Epithelial cell of esophagus (primary cell): Measurements from ENCODE around the gene FLVCR2.

Experiments used
- DNase-seq: peaks from one replicate; pipeline ENCODE4 v3.0.0; 2010; ENCODE audit warnings: low read depth
- H3K4me3 ChIP-seq: 2 replicates; pipeline ENCODE4 v1.5.1; 2011; ENCODE audit warnings: mild to moderate bottlenecking, low read length, control low read depth
- TF ChIP-seq, protein P1 (sequence below): IDR thresholded peaks from 2 replicates; pipeline ENCODE4 v1.5.1; 2011; ENCODE audit warnings: low read depth, mild to moderate bottlenecking, low read length, control low read depth, inconsistent platforms; ENCODE audit not compliant: insufficient read depth; ENCODE audit errors: missing control alignments

The FLVCR2 gene

DNA sequence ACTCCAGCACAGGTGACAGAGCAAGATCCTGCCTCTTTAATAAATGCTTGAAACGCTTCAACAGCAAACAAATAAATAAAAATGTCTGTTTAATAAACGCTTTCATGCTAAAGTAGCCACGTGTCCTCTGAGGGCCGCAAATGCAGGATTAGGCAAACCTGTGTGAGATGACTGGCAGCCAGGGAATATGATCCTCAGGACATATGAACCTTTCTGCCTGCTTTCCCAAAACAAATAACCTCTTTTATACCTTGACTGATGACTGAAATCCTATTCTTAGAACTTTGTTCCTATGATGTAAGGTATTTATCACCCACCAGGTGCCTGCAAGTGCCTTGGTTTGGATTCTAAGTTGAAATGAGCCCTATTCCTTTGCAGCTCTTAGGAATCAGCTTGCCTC is 14.5 kb upstream of the FLVCR2 start:
- DNase-seq = no peak
- TF ChIP-seq, protein P1, sequence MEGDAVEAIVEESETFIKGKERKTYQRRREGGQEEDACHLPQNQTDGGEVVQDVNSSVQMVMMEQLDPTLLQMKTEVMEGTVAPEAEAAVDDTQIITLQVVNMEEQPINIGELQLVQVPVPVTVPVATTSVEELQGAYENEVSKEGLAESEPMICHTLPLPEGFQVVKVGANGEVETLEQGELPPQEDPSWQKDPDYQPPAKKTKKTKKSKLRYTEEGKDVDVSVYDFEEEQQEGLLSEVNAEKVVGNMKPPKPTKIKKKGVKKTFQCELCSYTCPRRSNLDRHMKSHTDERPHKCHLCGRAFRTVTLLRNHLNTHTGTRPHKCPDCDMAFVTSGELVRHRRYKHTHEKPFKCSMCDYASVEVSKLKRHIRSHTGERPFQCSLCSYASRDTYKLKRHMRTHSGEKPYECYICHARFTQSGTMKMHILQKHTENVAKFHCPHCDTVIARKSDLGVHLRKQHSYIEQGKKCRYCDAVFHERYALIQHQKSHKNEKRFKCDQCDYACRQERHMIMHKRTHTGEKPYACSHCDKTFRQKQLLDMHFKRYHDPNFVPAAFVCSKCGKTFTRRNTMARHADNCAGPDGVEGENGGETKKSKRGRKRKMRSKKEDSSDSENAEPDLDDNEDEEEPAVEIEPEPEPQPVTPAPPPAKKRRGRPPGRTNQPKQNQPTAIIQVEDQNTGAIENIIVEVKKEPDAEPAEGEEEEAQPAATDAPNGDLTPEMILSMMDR = no peak
- H3K4me3 ChIP-seq = no peak overlapping the region

GRCh38 chr14:75565056-75565455 is 13.4 kb upstream of the FLVCR2 start:
- TF ChIP-seq, protein P1 = no peak
- no peak overlapping the region for H3K4me3 ChIP-seq
- DNase-seq = no peak

- TF ChIP-seq, protein P1 = no peak
- no peak overlapping the region for H3K4me3 ChIP-seq
- DNase-seq = peak; percentile 34
Measured at GRCh38 chr14:75566321-75566720, 12.1 kb upstream of the FLVCR2 start.

GRCh38 chr14:75566752-75567151 is 11.7 kb upstream of the FLVCR2 start:
- TF ChIP-seq, protein P1 = no peak
- DNase-seq = no peak
- H3K4me3 ChIP-seq = no peak overlapping the region

DNA sequence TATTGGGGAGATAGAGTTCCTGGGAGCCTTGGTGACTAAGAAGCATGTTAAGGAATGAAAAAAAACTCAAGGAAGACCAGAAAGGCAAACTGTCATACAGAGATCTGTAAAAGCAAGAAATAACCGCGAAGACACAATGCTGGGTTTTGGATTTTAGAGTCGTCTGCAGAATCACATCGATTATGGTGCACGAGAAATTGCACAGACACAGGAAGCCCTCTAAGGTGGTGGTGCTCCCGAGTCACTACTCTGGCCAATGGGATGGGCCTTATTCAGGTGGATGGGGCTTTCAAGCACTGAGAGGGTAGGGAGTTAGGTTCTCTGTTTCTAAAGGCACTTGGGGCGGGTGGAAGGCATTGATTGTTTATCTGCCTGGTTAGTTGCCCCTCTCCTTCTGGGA is 10.3 kb upstream of the FLVCR2 start:
- no peak overlapping the region for H3K4me3 ChIP-seq
- TF ChIP-seq, protein P1 = no peak
- no peak for DNase-seq

DNA sequence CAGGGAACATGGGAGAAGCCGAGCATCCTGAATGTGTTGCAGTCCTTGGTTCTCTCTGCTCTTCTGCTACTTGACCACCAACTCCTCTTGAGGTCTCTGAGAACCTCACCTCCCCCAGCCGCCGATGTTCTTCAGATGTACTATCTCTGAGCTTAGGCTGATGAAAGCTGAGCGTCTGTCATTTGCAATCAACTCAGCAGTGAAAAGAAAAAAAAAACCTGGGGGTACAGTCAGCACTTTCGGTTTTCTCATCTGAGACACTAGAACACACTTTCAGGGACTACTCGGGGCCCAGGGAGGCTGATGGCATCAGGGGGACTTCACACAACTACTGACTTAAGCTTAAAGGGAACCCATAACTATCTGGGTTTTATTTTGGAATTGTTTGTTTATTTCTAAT is 9.6 kb upstream of the FLVCR2 start:
- TF ChIP-seq, protein P1 = no peak
- no peak for DNase-seq
- no peak overlapping the region for H3K4me3 ChIP-seq

- TF ChIP-seq, protein P1 = no peak
- H3K4me3 ChIP-seq = no peak overlapping the region
- no peak for DNase-seq
Measured at GRCh38 chr14:75570797-75571196, 7.6 kb upstream of the FLVCR2 start.
